ENCODE results near the gene TNIK. TPM values are rescaled to one million over a fixed set of nuclear protein-coding genes. Genes with fewer than 3 reads are reported as not detected.

The TNIK gene
- total RNA-seq, 1 experiment from 2014 or later: 0.69 TPM

- Histone ChIP-seq H3K36me3 (ENCODE audit: insufficient read depth, low read length, poor library complexity, severe bottlenecking) (no peaks in the 10 kb centered on the region), H3K27ac (ENCODE audit: low read depth, low read length, poor library complexity, severe bottlenecking) (no peak overlapping the region), H3K4me1 (ENCODE audit: insufficient read depth, low read length, poor library complexity, severe bottlenecking) (no peaks in the 10 kb centered on the region), H3K27me3 (replicated peaks; ENCODE audit: insufficient read depth, low read depth, low read length, poor library complexity) (peaks cover 9% of the 10 kb centered on the region), H3K9me3 (ENCODE audit: low read depth, low read length, poor library complexity, severe bottlenecking) (no peaks in the 10 kb centered on the region), H3K4me3 (ENCODE audit: low read depth, low read length, poor library complexity, severe bottlenecking) (no peak overlapping the region)
- TF ChIP-seq CTCF (conservative IDR thresholded peaks at IDR 0.05; ENCODE audit: low read depth, low read length): no peak
- no peak for TF ChIP-seq EZH2 (IDR thresholded peaks at IDR 0.05; ENCODE audit: borderline replicate concordance, low read depth, low read length, poor library complexity, severe bottlenecking)
- no TSS peak for BruUV-seq (replicated peaks)
- intact Hi-C loops (cut with micrococcal nuclease; ENCODE audit: unreplicated experiment): no loop called here
- no peak for DNase-seq (ENCODE audit: low spot score)
- ChIA-PET POLR2A (ENCODE audit: low non-redundant PET) (no interaction called here), CTCF (no interaction called here)
These were observed 57.9 kb downstream of the TNIK start for GRCh38 chr3:171402281-171402680.

GRCh38 chr3:171401432-171401831 lies 58.8 kb downstream of the TNIK start:
- BruUV-seq (replicated peaks): no TSS peak
- Histone ChIP-seq H3K27ac (ENCODE audit: low read depth, low read length, poor library complexity, severe bottlenecking) (no peak overlapping the region), H3K4me3 (ENCODE audit: low read depth, low read length, poor library complexity, severe bottlenecking) (no peak overlapping the region), H3K36me3 (ENCODE audit: insufficient read depth, low read length, poor library complexity, severe bottlenecking) (no peaks in the 10 kb centered on the region), H3K9me3 (ENCODE audit: low read depth, low read length, poor library complexity, severe bottlenecking) (no peaks in the 10 kb centered on the region), H3K4me1 (ENCODE audit: insufficient read depth, low read length, poor library complexity, severe bottlenecking) (no peaks in the 10 kb centered on the region), H3K27me3 (replicated peaks; ENCODE audit: insufficient read depth, low read depth, low read length, poor library complexity) (peaks cover 9% of the 10 kb centered on the region)
- ChIA-PET POLR2A (ENCODE audit: low non-redundant PET) (no interaction called here), CTCF (no interaction called here)
- DNase-seq (ENCODE audit: low spot score): no peak
- TF ChIP-seq EZH2 (IDR thresholded peaks at IDR 0.05; ENCODE audit: borderline replicate concordance, low read depth, low read length, poor library complexity, severe bottlenecking) (no peak), CTCF (conservative IDR thresholded peaks at IDR 0.05; ENCODE audit: low read depth, low read length) (no peak)
- intact Hi-C loops (cut with micrococcal nuclease; ENCODE audit: unreplicated experiment): no loop called here

DNA sequence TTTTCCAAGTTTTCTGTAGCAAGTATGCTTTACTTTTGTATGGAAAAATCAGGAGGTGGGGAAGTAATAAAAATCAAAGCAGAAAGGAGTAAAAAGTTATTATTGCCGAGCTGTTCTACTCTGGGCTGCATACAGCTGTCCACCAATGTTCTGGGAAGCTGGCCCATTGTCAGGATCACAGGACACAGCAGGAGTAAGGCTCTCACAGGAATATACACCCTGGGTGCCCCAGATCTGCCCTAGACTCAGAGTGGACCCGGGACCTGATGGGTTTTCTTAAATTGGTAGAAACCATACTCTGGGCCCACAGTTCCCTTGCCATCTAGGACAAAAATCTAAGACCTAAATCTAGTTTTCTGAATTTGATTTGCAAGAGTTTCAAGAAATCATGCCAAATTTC lies 60.4 kb downstream of the TNIK start:
- no peaks in the 10 kb centered on the region for H3K36me3 ChIP-seq (ENCODE audit: insufficient read depth, low read length, poor library complexity, severe bottlenecking)
- TF ChIP-seq EZH2 (IDR thresholded peaks at IDR 0.05; ENCODE audit: borderline replicate concordance, low read depth, low read length, poor library complexity, severe bottlenecking) (no peak), CTCF (conservative IDR thresholded peaks at IDR 0.05; ENCODE audit: low read depth, low read length) (no peak)
- DNase-seq (ENCODE audit: low spot score): no peak
- H3K4me3 ChIP-seq (ENCODE audit: low read depth, low read length, poor library complexity, severe bottlenecking): no peak overlapping the region
- no peaks in the 10 kb centered on the region for H3K9me3 ChIP-seq (ENCODE audit: low read depth, low read length, poor library complexity, severe bottlenecking)
- POLR2A ChIA-PET (ENCODE audit: low non-redundant PET): no interaction called here
- H3K4me1 ChIP-seq (ENCODE audit: insufficient read depth, low read length, poor library complexity, severe bottlenecking): no peaks in the 10 kb centered on the region
- H3K27ac ChIP-seq (ENCODE audit: low read depth, low read length, poor library complexity, severe bottlenecking): no peak overlapping the region
- intact Hi-C loops (cut with micrococcal nuclease; ENCODE audit: unreplicated experiment): no loop called here
- no TSS peak for BruUV-seq (replicated peaks)
- CTCF ChIA-PET: no interaction called here
- H3K27me3 ChIP-seq (replicated peaks; ENCODE audit: insufficient read depth, low read depth, low read length, poor library complexity): peaks cover 9% of the 10 kb centered on the region

Measured in A673 (cell line).